Esophagus squamous epithelium (tissue), 5 donors: ENCODE measurements around the gene IQCK. TPM values are rescaled to one million over a fixed set of nuclear protein-coding genes. Genes with fewer than 3 reads are reported as not detected.

ENCODE experiments used
- DNase-seq: peaks from one replicate; lab custom pipeline; 2025; lab: John Stamatoyannopoulos, UW
- H3K27ac ChIP-seq, 4 donors: fragments of 200-600 bp; sonication (generic); one replicate each; pipeline ENCODE4 v1.5.1; 2016 to 2019; ENCODE audit warnings: mild to moderate bottlenecking in 1 of 4
- H3K27me3 ChIP-seq, 4 donors: fragments of 200-600 bp; sonication (generic); 1 replicate in 3 of 4; 2 replicates in 1 of 4; pipeline versions ENCODE4 v1.5.1 to v1.6.0; 2017 to 2021; ENCODE audit warnings: antibody characterized with exemption in 1 of 4
- H3K36me3 ChIP-seq, 3 donors: fragments of 200-600 bp; sonication (generic); one replicate each; pipeline ENCODE4 v1.5.1; 2016 to 2019
- H3K4me1 ChIP-seq, 3 donors: fragments of 200-600 bp; sonication (generic); one replicate each; pipeline ENCODE4 v1.5.1; 2017 to 2019
- H3K4me3 ChIP-seq, 4 donors: fragments of 200-600 bp; sonication (generic); 1 replicate in 3 of 4; 2 replicates in 1 of 4; pipeline ENCODE4 v1.5.1; 2016 to 2019; ENCODE audit warnings: mild to moderate bottlenecking in 2 of 4, moderate library complexity in 1 of 4
- H3K9me3 ChIP-seq, 3 donors: fragments of 200-600 bp; sonication (generic); one replicate each; pipeline ENCODE4 v1.5.1; 2016 to 2019
- POLR2A ChIP-seq, 4 donors: fragments of 450-650 bp; IDR thresholded peaks; one replicate each; pipeline ENCODE4 v1.6.1; 2017; ENCODE audit warnings: antibody characterized with exemption in 4 of 4, mild to moderate bottlenecking in 4 of 4, moderate library complexity in 3 of 4
- WGBS, 2 donors: methylation state at CpG; one replicate each; pipeline ENCODE4 v1.1.5; 2018; 5-methylcytosine and 5-hydroxymethylcytosine counted together
- intact Hi-C: fragments of 100-400 bp; cut with DNase I; formaldehyde crosslinking; loops from one replicate; pipeline ENCODE4 v1.15.0; 2022
- total RNA-seq, 4 donors: library from RNA; depleted of rRNA; stranded (reverse); fragments of >200 nt; gene quantifications; one replicate each; pipeline ENCODE4 v1.1.0, GENCODE V29; 2016
- TF ChIP-seq, protein P1 (sequence below), 6 experiments: fragments of 450-650 bp in 4 of 6; fragments of 200-600 bp in 2 of 6; sonication (generic) in 2 of 6; IDR thresholded peaks; one replicate each; pipeline ENCODE4 v1.5.1; 2016 to 2019; ENCODE audit warnings: antibody characterized with exemption in 6 of 6, mild to moderate bottlenecking in 4 of 6, moderate library complexity in 4 of 6
- donor health status: DM: yes; HTN: yes; CAD: no.

The IQCK gene
- total RNA-seq, 4 donors from 2014 or later: 2.2 to 9.3 (median 6.1) TPM

DNA sequence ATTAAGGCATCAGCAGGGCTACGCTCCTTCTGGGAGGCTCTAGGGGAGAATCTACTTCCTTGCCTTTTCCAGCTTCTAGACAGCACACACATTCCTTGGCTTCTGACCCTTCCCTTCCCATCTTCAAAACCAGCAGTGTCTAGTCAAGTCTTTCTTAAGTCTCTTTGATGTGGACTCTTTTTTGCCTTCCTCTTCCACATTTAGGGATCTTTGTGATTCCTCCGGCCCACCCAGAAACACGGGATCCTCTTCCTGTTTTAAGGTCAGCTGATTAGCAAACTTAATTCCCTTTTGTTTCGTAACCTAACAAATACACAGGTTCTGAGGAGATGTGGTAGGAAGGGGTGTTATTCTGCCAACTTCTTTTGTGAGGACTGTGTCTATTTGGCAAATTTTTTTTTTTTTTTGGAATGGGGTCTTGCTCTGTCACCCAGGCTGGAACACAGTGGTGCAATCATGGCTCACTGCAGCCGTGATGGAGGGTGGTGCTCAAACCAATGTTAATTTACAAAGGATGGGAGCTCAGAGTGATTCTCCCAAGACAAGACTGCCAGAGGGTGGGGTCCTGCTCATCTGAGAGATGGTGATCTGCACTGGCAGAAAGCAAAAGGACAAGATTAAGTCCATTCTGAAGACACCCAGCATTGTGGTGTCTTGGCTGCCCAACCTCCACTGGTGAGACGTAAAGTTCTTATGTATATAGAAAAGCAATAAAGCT is 14.7 kb upstream of the IQCK start:
- TF ChIP-seq, protein P1, sequence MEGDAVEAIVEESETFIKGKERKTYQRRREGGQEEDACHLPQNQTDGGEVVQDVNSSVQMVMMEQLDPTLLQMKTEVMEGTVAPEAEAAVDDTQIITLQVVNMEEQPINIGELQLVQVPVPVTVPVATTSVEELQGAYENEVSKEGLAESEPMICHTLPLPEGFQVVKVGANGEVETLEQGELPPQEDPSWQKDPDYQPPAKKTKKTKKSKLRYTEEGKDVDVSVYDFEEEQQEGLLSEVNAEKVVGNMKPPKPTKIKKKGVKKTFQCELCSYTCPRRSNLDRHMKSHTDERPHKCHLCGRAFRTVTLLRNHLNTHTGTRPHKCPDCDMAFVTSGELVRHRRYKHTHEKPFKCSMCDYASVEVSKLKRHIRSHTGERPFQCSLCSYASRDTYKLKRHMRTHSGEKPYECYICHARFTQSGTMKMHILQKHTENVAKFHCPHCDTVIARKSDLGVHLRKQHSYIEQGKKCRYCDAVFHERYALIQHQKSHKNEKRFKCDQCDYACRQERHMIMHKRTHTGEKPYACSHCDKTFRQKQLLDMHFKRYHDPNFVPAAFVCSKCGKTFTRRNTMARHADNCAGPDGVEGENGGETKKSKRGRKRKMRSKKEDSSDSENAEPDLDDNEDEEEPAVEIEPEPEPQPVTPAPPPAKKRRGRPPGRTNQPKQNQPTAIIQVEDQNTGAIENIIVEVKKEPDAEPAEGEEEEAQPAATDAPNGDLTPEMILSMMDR (IDR thresholded peaks at IDR 0.05): no peak
- TF ChIP-seq POLR2A (IDR thresholded peaks at IDR 0.05): no peak
- Histone ChIP-seq H3K4me3 (no peak overlapping the region), H3K4me1 (peaks cover 30 to 55% (median 41%) of the 10 kb centered on the region in 3 donors), H3K27ac (peak overlapping the region; percentile 60 to 87 (median 77)), H3K9me3 (no peaks in the 10 kb centered on the region), H3K27me3 (no peaks in the 10 kb centered on the region), H3K36me3 (peaks cover 3 to 78% (median 4%) of the 10 kb centered on the region in 3 donors)
- 77 to 84% methylated on average over 6 of the region's 6 CpGs for WGBS, 2 donors
- intact Hi-C loops: no loop called here
- DNase-seq: no peak

- Histone ChIP-seq H3K9me3 (no peaks in the 10 kb centered on the region), H3K27me3 (no peaks in the 10 kb centered on the region), H3K36me3 (peaks cover 1 to 85% (median 7%) of the 10 kb centered on the region in 3 donors), H3K27ac (peak overlapping the region; percentile 60 to 87 (median 77)), H3K4me3 (no peak overlapping the region), H3K4me1 (peaks cover 20 to 52% (median 29%) of the 10 kb centered on the region in 3 donors)
- TF ChIP-seq, protein P1 (IDR thresholded peaks at IDR 0.05): no peak
- no peak for TF ChIP-seq POLR2A (IDR thresholded peaks at IDR 0.05)
- 65 to 81% methylated on average over 10 to 17 of the region's 18 CpGs for WGBS, 2 donors
- DNase-seq: no peak
- intact Hi-C loops: no loop called here
Observed at GRCh38 chr16:19704321-19705145, 13.5 kb upstream of the IQCK start.

- DNase-seq: no peak
- H3K27me3 ChIP-seq: no peaks in the 10 kb centered on the region
- TF ChIP-seq POLR2A (IDR thresholded peaks at IDR 0.05): no peak
- TF ChIP-seq, protein P1 (IDR thresholded peaks at IDR 0.05): no peak
- no peak overlapping the region for H3K4me3 ChIP-seq
- H3K9me3 ChIP-seq: no peaks in the 10 kb centered on the region
- peaks cover 14 to 47% (median 23%) of the 10 kb centered on the region in 3 donors for H3K4me1 ChIP-seq
- intact Hi-C loops: no loop called here
- H3K36me3 ChIP-seq: peaks cover 0 to 89% (median 7%) of the 10 kb centered on the region in 3 donors
- 79 to 93% methylated on average over 3 to 8 of the region's 8 CpGs for WGBS, 2 donors
- peak overlapping the region; percentile 60 to 87 (median 77) for H3K27ac ChIP-seq
Observed at GRCh38 chr16:19705146-19705501, 12.9 kb upstream of the IQCK start.

DNA sequence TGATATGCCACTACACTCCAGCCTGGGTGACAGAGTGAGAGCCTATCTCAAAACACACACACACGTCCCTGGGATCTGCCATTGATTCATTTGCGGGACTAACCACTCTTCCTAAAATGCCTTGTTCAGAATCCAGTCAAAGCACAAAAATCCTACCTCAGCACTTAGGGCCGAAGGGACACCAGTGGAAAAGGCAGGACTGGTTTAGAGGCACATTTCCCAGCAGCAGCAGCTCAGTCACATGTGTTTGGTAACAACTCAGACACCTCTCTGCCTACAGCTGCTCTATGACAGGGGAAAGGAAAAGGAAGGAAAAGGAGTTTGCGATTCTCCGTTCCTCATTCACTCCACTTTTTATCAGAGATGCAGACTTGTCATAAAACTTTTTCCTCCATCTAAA is 12.2 kb upstream of the IQCK start:
- no peak overlapping the region for H3K4me3 ChIP-seq
- peak overlapping the region; percentile 60 to 87 (median 77) for H3K27ac ChIP-seq
- H3K36me3 ChIP-seq: peaks cover 0 to 96% (median 7%) of the 10 kb centered on the region in 3 donors

More for the DNA sequence above, 12.2 kb upstream of the IQCK start:
- WGBS, 2 donors: 84% methylated on average over 5 of the region's 5 CpGs
- Histone ChIP-seq H3K9me3 (no peaks in the 10 kb centered on the region), H3K27me3 (no peaks in the 10 kb centered on the region), H3K4me1 (peaks cover 8 to 39% (median 18%) of the 10 kb centered on the region in 3 donors)
- DNase-seq: no peak
- intact Hi-C loops: no loop called here
- TF ChIP-seq, protein P1 (IDR thresholded peaks at IDR 0.05): no peak
- no peak for TF ChIP-seq POLR2A (IDR thresholded peaks at IDR 0.05)
